Thyroid gland (tissue), 4 donors: ENCODE measurements around the gene OR5H15.

Experiments used
- CTCF ChIP-seq, 6 experiments: fragments of 200-600 bp in 3 of 6; fragments of 450-650 bp in 3 of 6; sonication (generic) in 3 of 6; IDR thresholded peaks; one replicate each; pipeline ENCODE4 v1.5.1; 2016 to 2019; ENCODE audit warnings: antibody characterized with exemption in 6 of 6, mild to moderate bottlenecking in 2 of 6, inconsistent platforms in 1 of 6, moderate library complexity in 1 of 6
- POLR2A ChIP-seq, 2 donors: fragments of 450-650 bp; IDR thresholded peaks; one replicate each; pipeline ENCODE4 v1.6.1; 2017; ENCODE audit warnings: antibody characterized with exemption in 2 of 2, mild to moderate bottlenecking in 2 of 2, moderate library complexity in 1 of 2

DNA sequence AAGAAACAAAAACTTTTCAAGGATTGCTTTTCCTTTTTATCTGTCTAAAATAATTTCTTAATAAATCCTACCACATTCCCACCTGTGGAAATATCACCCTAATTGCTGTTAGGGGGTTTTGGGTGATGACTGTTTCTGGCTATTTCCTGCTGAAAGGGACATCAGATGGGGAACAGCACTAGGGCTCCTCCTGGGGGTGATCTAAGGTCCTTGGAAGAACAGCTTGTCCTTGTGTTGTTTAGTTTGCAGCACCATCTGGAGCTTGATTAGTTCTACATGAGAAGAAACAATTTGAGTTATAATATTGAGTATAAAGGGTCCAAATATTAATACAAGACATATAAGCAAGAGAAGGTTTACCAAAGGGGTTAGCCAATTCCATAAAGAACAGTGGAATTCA, 18.7 kb downstream of the OR5H15 start:
- TF ChIP-seq CTCF (IDR thresholded peaks at IDR 0.05) (no peak), POLR2A (IDR thresholded peaks at IDR 0.05) (no peak)
